K562 (cell line): ENCODE measurements around the gene NAA40. TPM values are rescaled to one million over a fixed set of nuclear protein-coding genes. Genes with fewer than 3 reads are reported as not detected.
A peak's percentile ranks its signal among the peaks of the same experiment; 100 is the strongest.

Source experiments
- ATAC-seq: fragments of 200-7000 bp; cut with Tn5 transposase; 3 replicates; pipeline ENCODE4 v1.9.1; 2020; ENCODE audit warnings: moderate library complexity
- BruUV-seq: library from RNA; stranded (reverse); fragments of 400-500 nt; replicated peaks from 2 replicates; lab custom pipeline; 2021; lab: Mats Ljungman, UMichigan
- CTCF ChIA-PET: fragments of 300-600 bp; formaldehyde crosslinking; extraction: SDS; loops from one replicate; lab custom pipeline; 2021; ENCODE audit warnings: low intra/inter-chr PET ratio; lab: Yijun Ruan, JAX
- POLR2A ChIA-PET: fragments of 300-600, 350-650 bp; sonication (Branson Sonifier 250); formaldehyde crosslinking; extraction: SDS; loops from one replicate; lab custom pipeline; 2021; ENCODE audit warnings: antibody characterized with exemption, inconsistent platforms; lab: Yijun Ruan, JAX
- DNase-seq, 4 experiments: peaks; one replicate each; pipeline versions ENCODE4 v3.0.0 to v3.0.0-alpha.2; 2011 to 2018; ENCODE audit warnings: low spot score in 3 of 4, mixed read lengths in 3 of 4; ENCODE audit errors: extremely low read depth in 1 of 4
- FAIRE-seq: peaks from 2 replicates; lab custom pipeline; 2011; peaks lifted over from hg19 to GRCh38; lab: Jason Lieb, UNC
- H2AFZ ChIP-seq: 2 replicates; pipeline ENCODE4 v1.6.0; 2011; ENCODE audit warnings: low read depth, low read length, control low read depth, inconsistent platforms
- H3K27ac ChIP-seq: fragments of 200-600 bp; 3 replicates; pipeline ENCODE4 v1.8.0; 2011; ENCODE audit warnings: low read depth, mild to moderate bottlenecking, control low read depth, inconsistent platforms, low read length, moderate library complexity, mixed read lengths; ENCODE audit errors: extremely low read depth
- H3K27me3 ChIP-seq, 2 experiments: fragments of 300-600 bp in 1 of 2; 2 replicates in 1 of 2; 3 replicates in 1 of 2; pipeline versions ENCODE4 v1.6.0 to v1.8.0; 2011; ENCODE audit warnings: inconsistent platforms in 2 of 2, low read length in 2 of 2, mild to moderate bottlenecking in 1 of 2, mixed read lengths in 1 of 2, moderate library complexity in 1 of 2; ENCODE audit not compliant: control insufficient read depth in 2 of 2, insufficient read depth in 2 of 2
- H3K36me3 ChIP-seq: fragments of 300-600 bp; 3 replicates; pipeline ENCODE4 v1.8.0; 2011; ENCODE audit warnings: mild to moderate bottlenecking, low read length, inconsistent platforms; ENCODE audit not compliant: control insufficient read depth, insufficient read depth
- H3K4me1 ChIP-seq, 2 experiments: fragments of 200-600 bp in 1 of 2; replicated peaks in 1 of 2; 2 replicates in 1 of 2; 3 replicates in 1 of 2; pipeline versions ENCODE4 v1.5.1 to v1.8.0; 2011; ENCODE audit warnings: inconsistent platforms in 2 of 2, low read length in 2 of 2, mild to moderate bottlenecking in 1 of 2, mixed read lengths in 1 of 2, moderate library complexity in 1 of 2; ENCODE audit not compliant: control insufficient read depth in 2 of 2, insufficient read depth in 2 of 2
- H3K4me2 ChIP-seq: 2 replicates; pipeline ENCODE4 v1.6.1; 2011; ENCODE audit warnings: low read length, control low read depth, inconsistent platforms, mixed read lengths; ENCODE audit not compliant: insufficient read depth
- H3K4me3 ChIP-seq: fragments of 200-600 bp; sonication (generic), shearing (Covaris generic); 2 replicates; pipeline ENCODE4 v1.5.1; 2016; ENCODE audit warnings: control low read depth, inconsistent platforms
- H3K79me2 ChIP-seq: fragments of 200-600 bp; 3 replicates; pipeline ENCODE4 v1.8.0; 2011; ENCODE audit warnings: low read length, inconsistent platforms; ENCODE audit not compliant: control insufficient read depth, insufficient read depth
- H3K9ac ChIP-seq, 2 experiments: 2 replicates each; pipeline versions ENCODE4 v1.6.0 to v1.6.1; 2011; ENCODE audit warnings: low read depth in 2 of 2, low read length in 2 of 2, control low read depth in 1 of 2, inconsistent platforms in 1 of 2, mild to moderate bottlenecking in 1 of 2, mixed read lengths in 1 of 2; ENCODE audit not compliant: insufficient read depth in 1 of 2
- H3K9me1 ChIP-seq: one replicate; pipeline ENCODE4 v1.6.0; 2011; ENCODE audit warnings: inconsistent platforms, mild to moderate bottlenecking, low read length, moderate library complexity; ENCODE audit not compliant: control insufficient read depth, insufficient read depth
- H3K9me3 ChIP-seq: replicated peaks from 2 replicates; pipeline ENCODE4 v1.5.1; 2011; ENCODE audit warnings: low read depth, low read length, inconsistent platforms; ENCODE audit not compliant: control insufficient read depth, insufficient read depth
- H4K20me1 ChIP-seq: replicated peaks from 2 replicates; pipeline ENCODE4 v1.6.1; 2011; ENCODE audit warnings: low read length, inconsistent platforms, mixed read lengths; ENCODE audit not compliant: control insufficient read depth, insufficient read depth
- ATF4 ChIP-seq: fragments of 450-650 bp; formaldehyde crosslinking; IDR thresholded peaks from 2 replicates; pipeline ENCODE4 v1.4.0; 2022; ENCODE audit warnings: mild to moderate bottlenecking, moderate library complexity
- CBX1 ChIP-seq: sonication (generic); IDR thresholded peaks from 2 replicates; pipeline ENCODE4 v1.6.1; 2016; ENCODE audit warnings: antibody characterized with exemption, low read depth, mild to moderate bottlenecking
- ESRRA ChIP-seq: fragments of 450-650 bp; IDR thresholded peaks from 2 replicates; pipeline ENCODE4 v1.6.1; 2014; ENCODE audit warnings: low read depth, mild to moderate bottlenecking, moderate library complexity, borderline replicate concordance
- GATAD2A ChIP-seq: fragments of 450-650 bp; IDR thresholded peaks from 2 replicates; pipeline ENCODE4 v1.6.1; 2017
- KDM1A ChIP-seq, 2 experiments: fragments of 450-650 bp; IDR thresholded peaks; 2 replicates each; pipeline ENCODE4 v1.6.1; 2016; ENCODE audit warnings: mild to moderate bottlenecking in 2 of 2
- MAZ ChIP-seq, 2 experiments: fragments of 450-650 bp in 1 of 2; sonication (generic) in 1 of 2; formaldehyde crosslinking; IDR thresholded peaks in 1 of 2; conservative IDR thresholded peaks in 1 of 2; 2 replicates each; pipeline versions ENCODE4 v1.4.0 to v1.5.0; 2020; ENCODE audit warnings: mild to moderate bottlenecking in 1 of 2, missing genetic modification reagents in 1 of 2
- MYC ChIP-seq, 2 experiments: fragments of 250-450 bp in 1 of 2; sonication (Bioruptor Pico) in 1 of 2; IDR thresholded peaks; 2 replicates each; pipeline versions ENCODE4 v1.5.1 to v1.6.1; 2012 to 2021; ENCODE audit warnings: low read depth in 2 of 2, borderline replicate concordance in 1 of 2, improper control_type of control experiment in 1 of 2, low read length in 1 of 2, mild to moderate bottlenecking in 1 of 2, moderate library complexity in 1 of 2
- NFIX ChIP-seq: fragments of 250-450 bp; sonication (Bioruptor Pico); IDR thresholded peaks from 2 replicates; pipeline ENCODE4 v1.4.0; 2020; ENCODE audit warnings: low read depth, mild to moderate bottlenecking, moderate library complexity
- POU5F1 ChIP-seq: fragments of 150-350 bp; IDR thresholded peaks from 2 replicates; pipeline ENCODE4 v1.6.1; 2014; ENCODE audit warnings: borderline replicate concordance, low read length, low read depth, mild to moderate bottlenecking; ENCODE audit not compliant: partially characterized antibody
- PRDM10 ChIP-seq: fragments of 450-650 bp; IDR thresholded peaks from 2 replicates; pipeline ENCODE4 v1.6.1; 2018; ENCODE audit not compliant: partially characterized antibody
- TOE1 ChIP-seq, 2 experiments: fragments of 450-650 bp in 1 of 2; sonication (generic) in 1 of 2; formaldehyde crosslinking in 1 of 2; IDR thresholded peaks; 2 replicates each; pipeline versions ENCODE4 v1.7.1 to v1.8.0; 2016 to 2022; ENCODE audit warnings: borderline replicate concordance in 2 of 2, mild to moderate bottlenecking in 2 of 2, antibody characterized with exemption in 1 of 2, inconsistent platforms in 1 of 2, low read depth in 1 of 2, missing genetic modification reagents in 1 of 2, moderate library complexity in 1 of 2
- VEZF1 ChIP-seq: fragments of 200-800 bp; sonication (Bioruptor generic); IDR thresholded peaks from 2 replicates; pipeline ENCODE4 v1.6.1; 2017; ENCODE audit warnings: missing genetic modification characterization, missing compliant biosample characterization
- ZSCAN29 ChIP-seq: fragments of 450-650 bp; IDR thresholded peaks from 2 replicates; pipeline ENCODE4 v1.6.1; 2017
- WGBS: fragments of 100-300 bp; shearing (Covaris generic); methylation state at CpG from one replicate; pipeline ENCODE4 v1.1.6; 2016; ENCODE audit warnings: low coverage, mixed read lengths; ENCODE audit not compliant: insufficient coverage; ENCODE audit errors: missing lambda C conversion rate; 5-methylcytosine and 5-hydroxymethylcytosine counted together
- in situ Hi-C: fragments of 300-500 bp; cut with MboI; formaldehyde crosslinking; loops from 4 replicates; pipeline ENCODE4 v1.15.0; 2018; ENCODE audit warnings: inconsistent platforms, mixed read lengths
- intact Hi-C: fragments of 100-400 bp; cut with micrococcal nuclease; formaldehyde crosslinking; loops from 2 replicates; pipeline ENCODE4 v1.14.2; 2022
- polyA plus RNA-seq, 8 experiments: library from polyadenylated mRNA; depleted of rRNA in 4 of 8; stranded (reverse) in 5 of 8; unstranded in 3 of 8; fragments of >200 nt; fragmentation: Nextera tagmentation in 2 of 8; fragmentation: Illumina TruSeq in 1 of 8; extraction: Ambion mirVana in 2 of 8; extraction: Trizol in 1 of 8; gene quantifications; 2 replicates each; pipeline versions ENCODE4 v1.2.1 to v1.2.3, GENCODE V29; 2011 to 2014; ENCODE audit warnings: inconsistent platforms in 1 of 8, missing spikeins in 1 of 8
- total RNA-seq, 7 experiments: library from RNA; depleted of rRNA in 6 of 7; stranded (reverse); fragments of >200 nt in 6 of 7; fragmentation: Illumina TruSeq in 2 of 7; extraction: Trizol in 2 of 7; gene quantifications; 2 replicates each; pipeline versions ENCODE4 v1.2.1 to v1.2.3, GENCODE V29; 2011 to 2021; ENCODE audit warnings: low replicate concordance in 1 of 7

Gene NAA40
- total and polyA plus RNA-seq, 9 of the 15 experiments (the other 6 are each of a cell fraction or from before 2014, with no cell fraction given) = 6.2 to 39.0 (median 23.1) TPM

- CTCF ChIA-PET = no interaction called here
- H3K4me2 ChIP-seq = no peak overlapping the region
- no peak overlapping the region for H3K27ac ChIP-seq
- peak overlapping the region in 1 of 2 experiments; percentile 32; a peak in 2 of 4 replicates for H3K9ac ChIP-seq
- BruUV-seq = no TSS peak
- peak; percentile 29 for ATAC-seq
- no peaks in the 10 kb centered on the region for H3K27me3 ChIP-seq
- peaks cover 42 to 59% of the 10 kb centered on the region in 2 experiments for H3K4me1 ChIP-seq
- peak; percentile 73 to 83 (median 77) for DNase-seq
- no peak overlapping the region for H3K4me3 ChIP-seq
- no peaks in the 10 kb centered on the region for H3K9me3 ChIP-seq
- H3K79me2 ChIP-seq = no peaks in the 10 kb centered on the region
- 21% methylated on average over 13 of the region's 14 CpGs for WGBS
- no peaks in the 10 kb centered on the region for H3K9me1 ChIP-seq
- POLR2A ChIA-PET = no interaction called here
- H2AFZ ChIP-seq = peak overlapping the region; percentile 47; the same call in 1 of the 2 replicates
- FAIRE-seq = peak; percentile 37
- H3K36me3 ChIP-seq = no peaks in the 10 kb centered on the region
- intact Hi-C loops = no loop called here
- in situ Hi-C loops = no loop called here
- no peaks in the 10 kb centered on the region for H4K20me1 ChIP-seq
- TF ChIP-seq MAZ (CRISPR knock-in tag; conservative IDR thresholded peaks at IDR 0.05 in 1 of 2, IDR thresholded peaks at IDR 0.05 in 1 of 2) = peak in 1 of 2 experiments; percentile 50; a peak in 1 of 4 replicates
- TF ChIP-seq TOE1 (IDR thresholded peaks at IDR 0.05; ENCODE audit: borderline replicate concordance) = 0 out of 2 replicates have a peak, but pooled peaks have one; percentile 24
- TF ChIP-seq TOE1 (CRISPR knock-in tag; IDR thresholded peaks at IDR 0.05; ENCODE audit: borderline replicate concordance, low read depth) = no peak
- TF ChIP-seq CBX1 = no peak
- TF ChIP-seq PRDM10 = peak; percentile 9
- peak; percentile 72; the same call in 1 of the 2 replicates for TF ChIP-seq GATAD2A
- peak; percentile 46; the same call in 1 of the 2 replicates for TF ChIP-seq MYC (IDR thresholded peaks at IDR 0.05; ENCODE audit: low read depth, low read length)
- no peak for TF ChIP-seq MYC (CRISPR knock-in tag; IDR thresholded peaks at IDR 0.05; ENCODE audit: borderline replicate concordance, low read depth)
- TF ChIP-seq VEZF1 (CRISPR knock-in tag) = peak; percentile 47; the same call in 1 of the 2 replicates
- TF ChIP-seq ATF4 (CRISPR knock-in tag) = no peak
- TF ChIP-seq POU5F1 = no peak
- peak; percentile 59 to 62; a peak in 3 of 4 replicates for TF ChIP-seq KDM1A (IDR thresholded peaks at IDR 0.05)
- TF ChIP-seq ZSCAN29 = peak; percentile 89
- no peak for TF ChIP-seq NFIX (CRISPR knock-in tag)
- peak; percentile 25; the same call in 1 of the 2 replicates for TF ChIP-seq ESRRA
Observed at GRCh38 chr11:63920939-63921417, 17.8 kb upstream of the NAA40 start.
